ENCODE measurements around the gene CREB3L2. TPM values are rescaled to one million over a fixed set of nuclear protein-coding genes. Genes with fewer than 3 reads are reported as not detected.

CREB3L2 gene
- total RNA-seq, 2 donors from 2014 or later, result 45.8 to 46.0 TPM

- H3K36me3 ChIP-seq, result no peaks in the 10 kb centered on the region
- DNase-seq, result no peak
- H3K9me3 ChIP-seq, result no peaks in the 10 kb centered on the region
- no peak overlapping the region for H3K9ac ChIP-seq (ENCODE audit: low read depth in 2 of 2, low read length in 2 of 2)
- H3K4me1 ChIP-seq, result no peaks in the 10 kb centered on the region
- intact Hi-C loops (cut with DNase I), result no loop called here
- no peak overlapping the region for H3K4me3 ChIP-seq
- H3K27me3 ChIP-seq, result peaks cover 10% of the 10 kb centered on the region
- TF ChIP-seq CTCF (IDR thresholded peaks at IDR 0.05), result no peak
- H3K27ac ChIP-seq, result no peak overlapping the region
Measured at GRCh38 chr7:137839903-137840779, 161.7 kb downstream of the CREB3L2 start.

DNA sequence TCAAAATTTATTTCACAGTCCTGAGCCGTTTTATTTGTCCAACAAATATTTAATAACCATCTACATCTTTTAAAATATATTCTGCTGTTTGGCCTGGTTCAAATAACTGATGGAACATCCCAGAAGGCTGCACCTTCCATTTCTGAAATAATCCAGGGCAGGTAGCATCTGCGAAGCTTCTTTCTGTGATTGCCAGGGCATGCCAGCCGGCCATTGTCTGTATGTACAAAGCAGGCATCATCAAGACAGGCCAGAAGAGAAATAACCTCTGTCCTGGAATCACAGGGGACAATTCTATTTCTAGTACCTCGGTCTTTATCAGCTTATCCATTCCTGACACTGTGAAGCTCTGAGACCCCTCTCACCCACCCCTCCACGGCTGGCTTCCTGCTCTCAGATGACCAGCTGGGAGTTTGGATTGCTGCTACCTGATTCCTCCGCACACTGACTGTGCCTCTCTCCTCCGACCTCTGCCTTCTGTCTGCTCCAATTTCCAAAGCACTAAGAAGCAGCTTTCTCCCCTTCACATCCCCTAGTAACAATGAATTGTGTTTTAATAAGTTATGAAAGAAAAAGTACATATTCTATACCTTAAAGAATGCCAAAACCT is 163.1 kb downstream of the CREB3L2 start:
- H3K9me3 ChIP-seq, result no peaks in the 10 kb centered on the region
- H3K27ac ChIP-seq, result no peak overlapping the region
- TF ChIP-seq CTCF (IDR thresholded peaks at IDR 0.05), result no peak
- no peaks in the 10 kb centered on the region for H3K36me3 ChIP-seq
- no peak overlapping the region for H3K9ac ChIP-seq (ENCODE audit: low read depth in 2 of 2, low read length in 2 of 2)
- DNase-seq, result no peak
- no peak overlapping the region for H3K4me3 ChIP-seq
- H3K4me1 ChIP-seq, result no peaks in the 10 kb centered on the region
- intact Hi-C loops (cut with DNase I), result no loop called here
- H3K27me3 ChIP-seq, result peaks cover 1% of the 10 kb centered on the region

DNA sequence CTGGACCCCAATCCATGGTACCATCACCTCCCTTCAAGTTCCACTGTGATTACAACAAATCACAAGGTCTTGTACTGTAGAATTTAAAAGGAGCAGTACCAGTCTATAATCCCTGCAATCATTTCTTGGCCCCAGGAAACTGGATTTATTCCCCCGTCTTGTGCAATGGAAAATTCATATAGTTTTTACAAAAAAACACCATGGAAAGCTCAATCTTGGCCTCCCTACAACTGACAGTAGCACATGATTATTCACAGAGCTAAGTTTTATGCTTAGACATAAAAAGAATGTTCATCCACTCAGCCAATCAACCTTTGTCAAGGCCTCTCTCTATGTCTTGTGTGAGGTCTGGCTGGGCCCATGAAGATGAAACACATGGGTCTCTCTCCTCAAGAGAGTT is 165.3 kb downstream of the CREB3L2 start:
- Histone ChIP-seq H3K4me3 (no peak overlapping the region), H3K9me3 (no peaks in the 10 kb centered on the region), H3K9ac (ENCODE audit: low read depth in 2 of 2, low read length in 2 of 2) (no peak overlapping the region), H3K27ac (no peak overlapping the region), H3K36me3 (no peaks in the 10 kb centered on the region), H3K27me3 (no peaks in the 10 kb centered on the region), H3K4me1 (no peaks in the 10 kb centered on the region)
- no peak for DNase-seq
- no peak for TF ChIP-seq CTCF (IDR thresholded peaks at IDR 0.05)
- intact Hi-C loops (cut with DNase I), result no loop called here

- H3K27ac ChIP-seq, result no peak overlapping the region
- H3K27me3 ChIP-seq, result no peaks in the 10 kb centered on the region
- H3K4me1 ChIP-seq, result no peaks in the 10 kb centered on the region
- H3K9ac ChIP-seq (ENCODE audit: low read depth in 2 of 2, low read length in 2 of 2), result no peak overlapping the region
- no peak overlapping the region for H3K4me3 ChIP-seq
- no peaks in the 10 kb centered on the region for H3K36me3 ChIP-seq
- no peak for TF ChIP-seq CTCF (IDR thresholded peaks at IDR 0.05)
- H3K9me3 ChIP-seq, result no peaks in the 10 kb centered on the region
- intact Hi-C loops (cut with DNase I), result no loop called here
- DNase-seq, result no peak
Measured at GRCh38 chr7:137836113-137836509, 165.8 kb downstream of the CREB3L2 start.

DNA sequence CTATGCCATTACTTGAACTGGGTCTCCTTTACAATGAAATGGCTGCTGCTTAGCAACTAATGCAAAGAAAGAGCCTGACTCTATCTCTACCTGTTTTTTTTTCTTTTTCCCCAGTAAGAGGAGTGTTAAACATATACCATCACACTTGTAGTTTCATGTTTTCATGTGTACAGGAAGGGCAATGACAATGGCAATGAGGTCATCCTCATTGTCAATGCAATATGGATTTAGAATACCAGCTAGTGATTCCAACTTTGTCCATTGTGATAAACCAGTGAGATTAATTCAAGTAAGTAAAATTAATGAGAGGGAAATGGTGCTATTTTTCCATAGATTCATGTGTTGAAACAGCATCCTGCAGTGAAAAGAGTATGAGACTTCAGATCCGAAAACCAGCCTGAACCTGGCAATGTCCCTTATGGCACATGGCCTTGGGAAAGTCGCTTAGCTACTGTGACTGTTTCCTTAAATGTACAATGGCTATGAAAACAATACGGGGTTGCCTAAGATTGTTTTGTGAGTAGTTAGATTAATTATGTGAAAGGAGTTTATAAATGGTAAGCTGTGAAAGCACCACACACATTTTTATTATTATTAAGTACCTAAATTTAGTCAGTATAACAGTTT is 166.3 kb downstream of the CREB3L2 start:
- DNase-seq, result no peak
- TF ChIP-seq CTCF (IDR thresholded peaks at IDR 0.05), result no peak
- no peak overlapping the region for H3K9ac ChIP-seq (ENCODE audit: low read depth in 2 of 2, low read length in 2 of 2)
- no peaks in the 10 kb centered on the region for H3K36me3 ChIP-seq
- no peaks in the 10 kb centered on the region for H3K4me1 ChIP-seq
- H3K4me3 ChIP-seq, result no peak overlapping the region
- no peaks in the 10 kb centered on the region for H3K27me3 ChIP-seq
- intact Hi-C loops (cut with DNase I), result no loop called here
- H3K27ac ChIP-seq, result no peak overlapping the region
- H3K9me3 ChIP-seq, result no peaks in the 10 kb centered on the region

All from colonic mucosa (tissue), 4 donors.